Measurements from ENCODE around the gene TGM3.
A peak's percentile ranks its signal among the peaks of the same experiment; 100 is the strongest.

TGM3 gene

DNA sequence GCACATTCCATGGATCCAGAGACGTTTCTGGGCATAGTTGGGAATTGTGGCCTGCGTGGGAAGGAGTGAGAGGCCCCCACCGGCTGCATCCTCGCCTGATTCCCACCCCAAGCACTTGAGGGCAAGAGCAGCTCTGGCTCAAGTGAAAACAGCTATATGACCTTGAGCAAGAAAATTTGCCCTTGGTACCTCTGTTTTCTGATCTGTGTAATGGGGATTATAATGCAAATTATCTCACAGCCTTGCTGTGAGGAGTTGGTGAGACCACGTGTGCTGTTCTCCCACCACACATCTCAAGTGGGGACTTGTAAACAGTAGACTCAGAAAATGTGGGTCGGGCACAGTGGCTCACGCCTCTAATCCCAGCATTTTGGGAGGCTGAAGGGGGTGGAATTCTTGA, 85.5 kb downstream of the TGM3 start:
- no peak for DNase-seq

DNA sequence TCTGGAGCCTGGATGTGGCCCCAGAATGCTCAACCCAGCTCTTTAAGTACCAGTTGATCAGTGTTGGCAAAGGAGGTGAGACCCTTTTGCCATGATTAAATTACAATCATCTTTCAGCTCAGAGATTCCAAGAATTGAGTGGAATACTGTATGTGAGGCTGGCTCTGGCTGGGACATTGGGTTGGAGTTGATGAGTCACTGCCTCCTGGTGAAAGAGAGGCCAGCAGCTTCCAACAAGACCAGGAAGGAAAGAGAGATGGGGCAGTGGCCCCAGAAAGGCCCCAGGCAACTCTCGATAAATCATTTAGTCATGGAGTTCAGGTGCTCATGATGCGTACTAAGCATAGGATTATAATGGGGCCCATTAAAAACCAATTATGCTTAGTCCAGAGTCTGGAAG, 87.0 kb downstream of the TGM3 start:
- DNase-seq = no peak

DNA sequence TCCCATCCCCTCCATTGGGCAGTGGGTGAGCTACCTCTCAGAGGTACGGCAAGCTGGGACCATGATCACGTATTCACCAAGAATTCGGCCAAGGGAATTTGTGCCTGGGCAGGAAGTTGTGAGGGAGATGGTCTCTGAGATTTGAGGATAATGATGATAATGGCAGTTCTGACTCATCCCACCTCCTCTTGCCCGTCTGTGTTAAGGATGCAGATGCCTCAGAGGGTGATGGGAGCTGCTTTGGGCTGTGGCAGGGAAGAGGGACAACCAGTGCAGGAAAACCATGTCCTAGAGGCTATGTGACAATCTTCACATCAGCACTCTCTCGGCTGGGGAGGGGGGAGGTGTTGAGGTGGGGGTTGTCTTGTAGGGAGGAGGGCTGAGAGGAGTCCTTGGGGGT, 89.2 kb downstream of the TGM3 start:
- DNase-seq = peak; percentile 6

DNA sequence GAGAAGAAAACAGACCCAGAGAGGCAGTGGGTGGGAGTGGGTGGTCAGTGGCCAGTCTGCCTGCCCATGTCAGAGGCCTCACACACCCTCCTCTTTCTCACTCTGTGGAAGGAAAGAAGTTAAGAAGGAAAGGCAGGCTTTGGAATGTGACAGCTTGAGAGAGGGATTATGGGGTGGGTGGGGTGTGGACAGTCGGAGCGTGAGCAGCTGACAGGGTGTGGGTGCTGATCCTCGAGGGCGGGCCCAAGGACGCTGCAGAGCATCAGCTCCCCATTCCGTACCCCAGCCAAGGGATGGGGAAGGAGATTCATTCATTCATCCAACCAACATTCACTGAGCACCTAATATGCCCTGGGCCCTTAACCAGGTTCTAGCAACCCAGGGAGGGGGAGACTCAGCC, 89.7 kb downstream of the TGM3 start:
- no peak for DNase-seq

DNA sequence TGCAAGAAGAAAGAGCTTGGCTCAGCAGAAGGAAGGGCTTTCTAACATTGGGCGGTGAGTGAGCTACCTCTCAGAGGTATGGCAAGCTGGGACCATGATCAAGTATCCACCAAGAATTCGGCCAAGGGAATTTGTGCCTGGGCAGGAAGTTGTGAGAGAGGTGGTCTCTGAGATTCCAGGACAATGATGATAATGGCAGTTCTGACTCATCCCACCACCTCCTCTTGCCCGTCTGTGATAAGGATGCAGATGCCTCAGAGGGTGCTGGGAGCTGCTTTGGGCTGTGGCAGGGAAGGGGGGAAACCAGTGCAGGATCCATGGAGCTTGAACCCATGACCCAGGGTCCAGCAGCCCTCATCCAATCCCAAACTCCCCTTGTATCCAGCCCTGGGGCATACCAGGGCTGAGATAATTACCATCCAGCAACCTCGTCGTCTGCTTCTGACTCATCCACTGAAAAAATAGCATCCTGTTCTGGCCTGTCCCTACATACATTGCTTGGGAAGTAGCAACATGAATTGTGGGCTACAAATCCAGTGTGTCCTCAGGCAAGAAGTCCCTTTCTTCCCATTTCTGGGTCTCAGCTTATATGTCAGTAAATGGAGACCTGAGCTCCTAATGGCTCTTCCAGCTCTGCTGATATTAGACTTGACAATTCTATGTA, 90.8 kb downstream of the TGM3 start:
- peak; percentile 58 for DNase-seq

DNA sequence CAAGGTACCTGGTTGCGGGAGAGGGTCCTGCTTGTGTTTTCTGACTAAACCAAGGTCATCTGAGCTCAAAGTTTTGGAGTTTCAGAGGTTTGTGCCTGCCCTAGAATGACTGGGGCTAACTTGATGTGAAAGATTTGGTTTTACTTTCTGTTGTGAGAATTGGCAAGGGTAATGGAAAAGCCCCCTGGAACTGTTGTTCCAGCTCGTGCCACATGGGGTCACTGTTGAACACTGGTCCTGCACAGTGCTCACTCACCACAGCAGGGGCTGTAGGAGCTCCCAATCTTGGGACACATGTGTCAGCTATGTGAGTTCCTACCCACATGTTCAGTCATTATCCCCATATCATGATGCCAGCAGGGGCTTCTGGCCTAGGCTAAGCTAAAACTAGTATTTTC, 91.4 kb downstream of the TGM3 start:
- peak; percentile 34 for DNase-seq

DNA sequence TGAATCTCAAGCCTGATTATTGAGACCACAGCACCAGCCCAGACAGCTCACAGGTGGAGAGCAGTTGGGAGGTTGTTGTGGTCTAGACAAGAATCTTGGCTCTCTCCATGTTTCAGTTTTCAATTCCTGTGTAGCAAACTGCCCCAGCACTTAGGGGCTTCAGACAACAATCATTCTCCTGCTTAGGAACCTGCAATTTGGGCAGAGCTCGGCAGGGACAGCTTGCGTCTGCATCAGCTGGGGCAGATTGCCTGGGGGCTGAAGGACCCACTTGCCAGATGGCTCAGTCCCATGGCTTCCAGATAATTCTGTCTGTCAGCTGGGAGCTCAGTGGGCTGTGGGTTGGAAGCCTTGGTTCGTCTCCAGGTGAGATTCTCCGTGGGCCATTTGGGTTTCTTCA, 91.8 kb downstream of the TGM3 start:
- no peak for DNase-seq

Measured in fibroblast of skin of abdomen (primary cell).